Naive thymus-derived CD4-positive, alpha-beta T cell (primary cell): ENCODE measurements around the gene PTPRN2. TPM values are rescaled to one million over a fixed set of nuclear protein-coding genes. Genes with fewer than 3 reads are reported as not detected.
"Not testable (repeated sequence)": the region's sequence is repeated elsewhere in the genome, so short reads cannot be mapped to it uniquely, and the experiment has no call there.

Experiments
- ATAC-seq: fragments of 150-1000 bp; cut with Tn5 transposase; 2 replicates; pipeline ENCODE4 v1.10.0; 2021; ENCODE audit warnings: mild to moderate bottlenecking, moderate library complexity
- CTCF ChIA-PET: fragments of 350-600 bp; sonication (Branson Sonifier 250); formaldehyde crosslinking; loops from one replicate; lab custom pipeline; 2021; ENCODE audit warnings: antibody characterized with exemption; lab: Charles Lee
- POLR2A ChIA-PET: fragments of 350-600 bp; sonication (Branson Sonifier 250); formaldehyde crosslinking; loops from one replicate; lab custom pipeline; 2021; ENCODE audit warnings: antibody characterized with exemption, inconsistent platforms; lab: Charles Lee
- DNase-seq, 9 donors: peaks; one replicate each; pipeline versions ENCODE4 v3.0.0 to v3.0.0-alpha.2; 2020 to 2022; ENCODE audit warnings: mixed read lengths in 1 of 9
- H3K27ac ChIP-seq: one replicate; pipeline ENCODE4 v1.7.0; 2013; ENCODE audit warnings: mild to moderate bottlenecking, low read depth, low read length, moderate library complexity
- H3K27me3 ChIP-seq, 2 donors: one replicate each; pipeline ENCODE4 v1.7.0; 2013; ENCODE audit warnings: low read length in 2 of 2, mild to moderate bottlenecking in 2 of 2, moderate library complexity in 2 of 2; ENCODE audit not compliant: control insufficient read depth in 2 of 2, insufficient read depth in 2 of 2
- H3K36me3 ChIP-seq, 3 experiments: 1 replicate in 2 of 3; 2 replicates in 1 of 3; pipeline ENCODE4 v1.7.0; 2013; ENCODE audit warnings: low read length in 3 of 3, mild to moderate bottlenecking in 3 of 3, moderate library complexity in 1 of 3; ENCODE audit not compliant: insufficient read depth in 3 of 3, control insufficient read depth in 2 of 3
- H3K4me1 ChIP-seq, 2 donors: one replicate each; pipeline ENCODE4 v1.7.0; 2013; ENCODE audit warnings: low read length in 2 of 2, mild to moderate bottlenecking in 2 of 2, moderate library complexity in 1 of 2; ENCODE audit not compliant: control insufficient read depth in 2 of 2, insufficient read depth in 2 of 2
- H3K4me3 ChIP-seq: 2 replicates; pipeline ENCODE4 v1.7.0; 2013; ENCODE audit warnings: mild to moderate bottlenecking, low read length
- H3K9me3 ChIP-seq, 3 experiments: 1 replicate in 2 of 3; 2 replicates in 1 of 3; pipeline ENCODE4 v1.7.0; 2013; ENCODE audit warnings: low read length in 3 of 3; ENCODE audit not compliant: control insufficient read depth in 2 of 3
- H3K27ac Mint-ChIP-seq, 9 donors: one replicate each; pipeline ENCODE4 v1.8.0; 2020 to 2022; ENCODE audit warnings: mixed read lengths in 9 of 9, mild to moderate bottlenecking in 8 of 9, moderate library complexity in 5 of 9, inconsistent platforms in 2 of 9
- H3K27me3 Mint-ChIP-seq, 5 donors: one replicate each; pipeline ENCODE4 v1.8.0; 2021 to 2022; ENCODE audit warnings: mixed read lengths in 5 of 5, mild to moderate bottlenecking in 1 of 5
- H3K36me3 Mint-ChIP-seq, 5 donors: one replicate each; pipeline ENCODE4 v1.8.0; 2020 to 2022; ENCODE audit warnings: mixed read lengths in 5 of 5, mild to moderate bottlenecking in 3 of 5, inconsistent platforms in 1 of 5
- H3K4me1 Mint-ChIP-seq, 7 donors: one replicate each; pipeline ENCODE4 v1.8.0; 2020 to 2022; ENCODE audit warnings: mixed read lengths in 7 of 7, mild to moderate bottlenecking in 3 of 7, inconsistent platforms in 1 of 7
- H3K4me3 Mint-ChIP-seq, 10 donors: one replicate each; pipeline ENCODE4 v1.8.0; 2020 to 2022; ENCODE audit warnings: mild to moderate bottlenecking in 10 of 10, mixed read lengths in 10 of 10, moderate library complexity in 6 of 10, inconsistent platforms in 2 of 10
- H3K9me3 Mint-ChIP-seq, 11 donors: one replicate each; pipeline ENCODE4 v1.8.0; 2020 to 2022; ENCODE audit warnings: mixed read lengths in 11 of 11, mild to moderate bottlenecking in 4 of 11, inconsistent platforms in 1 of 11, moderate library complexity in 1 of 11
- intact Hi-C, 2 donors: fragments of 100-400 bp; cut with micrococcal nuclease; formaldehyde crosslinking; loops; one replicate each; pipeline ENCODE4 v1.15.1; 2023
- microRNA-seq: library from miRNA; unstranded; fragments of <30 nt; microRNA quantifications from one replicate; pipeline ENCODE4 v1.2.0, GENCODE V29; 2022; ENCODE audit warnings: borderline microRNAs expressed
- polyA plus RNA-seq, 2 donors: library from polyadenylated mRNA; unstranded; fragments of 300-500 nt; fragmentation: Illumina TruSeq; gene quantifications; one replicate each; pipeline ENCODE4 v1.2.3, GENCODE V29; 2021
- total RNA-seq, 6 experiments: library from RNA in 5 of 6; stranded (reverse) in 5 of 6; gene quantifications; 1 replicate in 5 of 6; 2 replicates in 1 of 6; pipeline ENCODE4 v1.2.3 and lab custom pipeline; 2021 to 2026

The PTPRN2 gene
- total and polyA plus RNA-seq, 7 experiments from 2014 or later: 0.58 to 2.3 (median 1.4) TPM

- ChIA-PET CTCF (interaction anchor here (0.9 kb wide), 1 partner anchor 12 kb away, joined by 3 read pairs; no protein-coding TSS in a partner anchor), POLR2A (interaction anchor here (0.6 to 3.0 kb wide), 7 partner anchors 11 to 123 kb away, joined by 3 to 20 read pairs (median 5); no protein-coding TSS in a partner anchor)
- H3K27ac Mint-ChIP-seq: peak overlapping the region in 3 of 9 donors; percentile 63 to 87 (median 82)
- H3K36me3 Mint-ChIP-seq: peaks cover 0 to 24% (median 0%) of the 10 kb centered on the region in 5 donors
- intact Hi-C loops: loop anchor here (1.0 to 5.0 kb wide), 4 partner anchors 13 to 385 kb away; no protein-coding TSS in a partner anchor
- DNase-seq, H3K4me3 ChIP-seq, H3K4me3 Mint-ChIP-seq, H3K27ac ChIP-seq, H3K27me3 ChIP-seq, H3K36me3 ChIP-seq, ATAC-seq, H3K9me3 ChIP-seq: not testable (repeated sequence)
- H3K4me1 Mint-ChIP-seq: peaks cover 23 to 60% (median 44%) of the 10 kb centered on the region in 7 donors
- H3K27me3 Mint-ChIP-seq: peaks cover 0 to 33% (median 10%) of the 10 kb centered on the region in 5 donors
- peaks cover 21 to 24% of the 10 kb centered on the region in 2 donors for H3K4me1 ChIP-seq
- peaks cover 0 to 16% (median 6%) of the 10 kb centered on the region in 11 donors for H3K9me3 Mint-ChIP-seq
Observed at GRCh38 chr7:157489870-157490269, 1097.8 kb downstream of the PTPRN2 start.

Small RNAs within 50 kb of the gene (microRNA-seq; reads per million reads assigned to microRNA genes)
- gene MIR153-2 (2.1 reads per million), gene MIR5707 (not detected), gene MIR595 (not detected)

Other genes starting within 250 kb of the PTPRN2 start
- gene NCAPG2, start 117.0 kb upstream of the PTPRN2 start, total RNA-seq: 10 to 100 TPM in 1 of 5 experiments, 1 to 10 TPM in 4; 6.0 to 88.7 (median 8.8) TPM
- gene NCAPG2, start 117.0 kb upstream of the PTPRN2 start, polyA plus RNA-seq: 1 to 10 TPM; 1.3 to 2.4 TPM
- 100 to 1,000 TPM; 103 to 129 (median 113) TPM for gene ESYT2, start 241.7 kb upstream of the PTPRN2 start, total RNA-seq
- 10 to 100 TPM; 46.3 to 87.2 TPM for gene ESYT2, start 241.7 kb upstream of the PTPRN2 start, polyA plus RNA-seq